GM18526 (cell line): ENCODE data around the gene TNK2.

Experiments used
- POLR2A ChIP-seq: IDR thresholded peaks from 3 replicates; pipeline ENCODE4 v1.6.1; 2011; ENCODE audit not compliant: insufficient read length; ENCODE audit errors: extremely low read depth

TNK2 gene

GRCh38 chr3:195820901-195821300 lies 87.5 kb downstream of the TNK2 start:
- no peak for TF ChIP-seq POLR2A

- TF ChIP-seq POLR2A, result no peak
Measured at GRCh38 chr3:195820186-195820585, 88.2 kb downstream of the TNK2 start.

- TF ChIP-seq POLR2A, result no peak
Measured at GRCh38 chr3:195818301-195818700, 90.0 kb downstream of the TNK2 start.

- TF ChIP-seq POLR2A, result no peak
Measured at GRCh38 chr3:195817578-195818135, 90.7 kb downstream of the TNK2 start.

- TF ChIP-seq POLR2A, result no peak
Measured at GRCh38 chr3:195815169-195815771, 93.1 kb downstream of the TNK2 start.

- no peak for TF ChIP-seq POLR2A
Measured at GRCh38 chr3:195813916-195814640, 94.3 kb downstream of the TNK2 start.
